Mesendoderm (in vitro differentiated cells): ENCODE measurements around the gene HRH2.

Source experiments
- DNase-seq: peaks from one replicate; pipeline ENCODE4 v3.0.0; 2013
- H2AK5ac ChIP-seq: 2 replicates; pipeline ENCODE4 v1.6.1; 2013; ENCODE audit warnings: low read length, inconsistent platforms
- H2BK120ac ChIP-seq: 2 replicates; pipeline ENCODE4 v1.6.1; 2013; ENCODE audit warnings: low read depth, mild to moderate bottlenecking, low read length, moderate library complexity, mixed read lengths
- H2BK15ac ChIP-seq: replicated peaks from 2 replicates; pipeline ENCODE4 v1.6.1; 2013; ENCODE audit warnings: low read depth, mild to moderate bottlenecking, moderate library complexity
- H2BK5ac ChIP-seq: 2 replicates; pipeline ENCODE4 v1.6.1; 2013; ENCODE audit warnings: low read length, inconsistent platforms
- H3K18ac ChIP-seq: 2 replicates; pipeline ENCODE4 v1.6.1; 2013; ENCODE audit warnings: mild to moderate bottlenecking, low read length, mixed read lengths
- H3K23ac ChIP-seq: one replicate; pipeline ENCODE4 v1.6.1; 2013; ENCODE audit warnings: low read length
- H3K27ac ChIP-seq: 2 replicates; pipeline ENCODE4 v1.5.1; 2013; ENCODE audit warnings: low read depth, mild to moderate bottlenecking, inconsistent platforms, low read length, moderate library complexity
- H3K27me3 ChIP-seq: 2 replicates; pipeline ENCODE4 v1.6.1; 2013; ENCODE audit warnings: low read length, control low read depth, mild to moderate bottlenecking, inconsistent platforms; ENCODE audit not compliant: insufficient read depth, poor library complexity
- H3K36me3 ChIP-seq: 2 replicates; pipeline ENCODE4 v1.6.1; 2013; ENCODE audit warnings: low read length, inconsistent platforms; ENCODE audit not compliant: control insufficient read depth, insufficient read depth
- H3K4ac ChIP-seq: one replicate; pipeline ENCODE4 v1.6.1; 2013; ENCODE audit warnings: low read depth, mild to moderate bottlenecking, low read length, moderate library complexity
- H3K4me1 ChIP-seq: 2 replicates; pipeline ENCODE4 v1.6.1; 2013; ENCODE audit warnings: low read depth, low read length, inconsistent platforms; ENCODE audit not compliant: control insufficient read depth
- H3K4me2 ChIP-seq: 2 replicates; pipeline ENCODE4 v1.6.1; 2013; ENCODE audit warnings: low read length
- H3K4me3 ChIP-seq: 2 replicates; pipeline ENCODE4 v1.5.1; 2013; ENCODE audit warnings: mild to moderate bottlenecking, low read length
- H3K56ac ChIP-seq: one replicate; pipeline ENCODE4 v1.6.1; 2013; ENCODE audit warnings: low read length
- H3K79me1 ChIP-seq: 2 replicates; pipeline ENCODE4 v1.6.1; 2013; ENCODE audit warnings: low read length, inconsistent platforms
- H3K79me2 ChIP-seq: 2 replicates; pipeline ENCODE4 v1.6.1; 2013; ENCODE audit warnings: mild to moderate bottlenecking, low read length; ENCODE audit not compliant: control insufficient read depth, insufficient read depth
- H3K9ac ChIP-seq: 2 replicates; pipeline ENCODE4 v1.6.1; 2013; ENCODE audit warnings: low read length, inconsistent platforms
- H4K5ac ChIP-seq: one replicate; pipeline ENCODE4 v1.6.1; 2013; ENCODE audit warnings: low read length
- H4K8ac ChIP-seq: one replicate; pipeline ENCODE4 v1.6.1; 2013; ENCODE audit warnings: low read depth, mild to moderate bottlenecking, control low read depth, low read length, moderate library complexity
- WGBS: extraction: QIAGEN DNeasy Blood & Tissue Kit; methylation state at CpG from one replicate; pipeline ENCODE4 v1.1.7; 2013; ENCODE audit warnings: low lambda C conversion rate, missing lambda C conversion rate; ENCODE audit not compliant: insufficient coverage; ENCODE audit errors: extremely low coverage; 5-methylcytosine and 5-hydroxymethylcytosine counted together

The HRH2 gene

DNA sequence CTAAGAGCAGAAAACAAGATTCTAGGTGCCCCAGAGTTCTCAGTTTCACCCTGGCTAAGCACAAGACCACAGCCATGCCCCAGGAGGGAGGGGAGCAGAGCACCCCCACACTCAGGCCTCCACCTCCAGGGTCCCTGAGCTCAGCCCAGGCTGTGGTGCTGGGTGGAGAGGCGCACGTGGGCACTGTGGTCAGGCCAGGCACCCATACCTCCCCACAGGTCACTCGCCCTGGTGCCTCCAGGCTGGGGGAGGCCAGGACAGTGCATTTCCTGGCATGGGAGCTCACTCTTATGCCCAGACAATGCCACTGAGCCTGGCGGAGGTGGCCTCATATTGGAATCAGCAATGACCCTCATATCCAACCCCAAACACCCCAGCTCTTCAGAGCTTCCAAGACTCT lies 78.8 kb downstream of the HRH2 start:
- Histone ChIP-seq H4K8ac (no peak overlapping the region), H3K4me3 (no peak overlapping the region), H3K23ac (no peak overlapping the region), H3K18ac (no peak overlapping the region), H3K79me1 (no peaks in the 10 kb centered on the region), H3K27me3 (no peaks in the 10 kb centered on the region), H2AK5ac (no peak overlapping the region), H3K36me3 (no peaks in the 10 kb centered on the region), H4K5ac (no peak overlapping the region), H3K27ac (no peak overlapping the region), H3K56ac (no peak overlapping the region), H3K9ac (no peak overlapping the region), H3K4ac (no peak overlapping the region), H2BK120ac (no peak overlapping the region), H2BK5ac (no peak overlapping the region), H3K4me2 (no peak overlapping the region), H3K4me1 (no peaks in the 10 kb centered on the region), H3K79me2 (no peaks in the 10 kb centered on the region), H2BK15ac (no peak overlapping the region)
- no peak for DNase-seq
- no CpG with 5 or more reads among the region's 4 CpGs for WGBS

DNA sequence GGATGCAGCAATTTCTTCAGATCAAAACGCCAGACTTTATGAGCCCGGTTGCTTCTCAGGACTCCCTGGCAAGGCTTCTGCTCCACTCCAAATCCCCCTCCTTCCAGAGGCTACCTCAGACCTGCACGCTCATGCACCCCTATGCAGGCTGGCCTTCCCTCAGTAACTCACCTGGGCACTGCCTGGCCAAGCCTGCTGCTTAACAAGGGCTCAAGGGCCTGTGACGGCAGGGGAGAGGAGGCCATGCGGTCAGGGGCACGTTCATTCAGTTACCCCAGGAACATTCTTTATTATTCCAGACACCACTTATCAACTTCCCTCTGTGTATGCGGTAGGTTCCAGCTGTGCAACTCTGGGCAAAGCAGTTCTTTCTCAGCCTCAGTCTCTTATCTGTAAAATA lies 79.6 kb downstream of the HRH2 start:
- WGBS, result no CpG with 5 or more reads among the region's 7 CpGs

DNA sequence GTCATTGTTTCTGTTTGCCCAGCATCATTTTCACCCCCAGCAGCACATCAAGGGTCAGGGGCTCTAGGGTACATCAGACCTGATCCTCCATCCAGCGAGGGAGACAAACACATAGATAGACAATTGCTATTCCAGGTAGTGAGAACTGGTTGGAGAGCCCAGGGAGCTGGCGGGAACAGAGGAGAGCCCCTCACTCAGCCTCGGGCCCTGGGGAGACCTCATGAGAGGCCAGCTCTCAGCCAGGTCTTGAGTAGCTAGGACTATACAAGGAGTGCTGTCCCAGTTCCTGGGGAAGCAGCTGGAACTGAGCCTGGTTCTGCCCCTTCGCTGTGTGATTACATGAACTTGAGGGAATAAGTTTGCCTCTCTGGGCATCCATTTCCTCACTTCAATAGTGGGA lies 80.3 kb downstream of the HRH2 start:
- Histone ChIP-seq H2BK120ac (no peak overlapping the region), H3K27me3 (no peaks in the 10 kb centered on the region), H3K18ac (no peak overlapping the region), H4K5ac (no peak overlapping the region), H2BK5ac (no peak overlapping the region), H3K4me3 (no peak overlapping the region), H2BK15ac (no peak overlapping the region), H2AK5ac (no peak overlapping the region), H3K4ac (no peak overlapping the region), H3K79me2 (no peaks in the 10 kb centered on the region), H3K4me1 (no peaks in the 10 kb centered on the region), H3K56ac (no peak overlapping the region), H4K8ac (no peak overlapping the region), H3K36me3 (no peaks in the 10 kb centered on the region), H3K23ac (no peak overlapping the region), H3K4me2 (no peak overlapping the region), H3K9ac (no peak overlapping the region), H3K79me1 (no peaks in the 10 kb centered on the region), H3K27ac (no peak overlapping the region)
- no peak for DNase-seq
- WGBS, result no CpG with 5 or more reads among the region's 4 CpGs

More for the DNA sequence above, 79.6 kb downstream of the HRH2 start:
- no peak overlapping the region for H2BK120ac ChIP-seq
- no peak overlapping the region for H4K8ac ChIP-seq
- H3K18ac ChIP-seq, result no peak overlapping the region
- no peak for DNase-seq
- no peaks in the 10 kb centered on the region for H3K36me3 ChIP-seq
- H3K56ac ChIP-seq, result no peak overlapping the region
- H2BK5ac ChIP-seq, result no peak overlapping the region
- H2AK5ac ChIP-seq, result no peak overlapping the region
- H3K4ac ChIP-seq, result no peak overlapping the region
- H3K79me2 ChIP-seq, result no peaks in the 10 kb centered on the region
- H3K4me3 ChIP-seq, result no peak overlapping the region
- no peaks in the 10 kb centered on the region for H3K79me1 ChIP-seq
- no peak overlapping the region for H2BK15ac ChIP-seq
- no peaks in the 10 kb centered on the region for H3K4me1 ChIP-seq
- no peak overlapping the region for H3K4me2 ChIP-seq
- H3K27ac ChIP-seq, result no peak overlapping the region
- no peak overlapping the region for H4K5ac ChIP-seq
- no peak overlapping the region for H3K23ac ChIP-seq
- no peaks in the 10 kb centered on the region for H3K27me3 ChIP-seq
- H3K9ac ChIP-seq, result no peak overlapping the region

DNA sequence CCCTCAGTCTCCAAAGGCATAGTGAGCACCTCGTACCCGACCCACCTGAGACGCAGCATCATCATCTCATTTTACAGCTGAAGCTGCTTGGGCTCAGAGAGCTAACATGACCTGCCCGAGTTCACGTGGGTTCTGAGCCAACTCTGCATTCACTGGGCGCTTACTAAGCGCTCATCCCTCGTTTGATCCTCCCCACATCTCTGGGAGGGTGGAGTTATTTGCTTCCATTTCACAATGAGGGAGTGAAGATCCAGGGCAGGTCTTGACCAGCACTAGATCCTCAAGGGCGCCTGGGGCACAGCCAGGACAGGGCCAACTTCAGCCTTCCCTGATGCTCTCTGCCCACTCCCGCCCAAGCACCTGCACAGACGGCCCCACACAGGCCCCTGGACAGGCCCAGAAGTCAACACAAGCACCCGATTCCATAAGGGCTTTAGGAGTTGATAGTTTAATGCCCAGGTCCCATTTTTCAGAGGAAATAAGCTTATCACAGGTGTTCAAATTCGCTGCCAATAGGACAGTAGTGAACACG lies 80.8 kb downstream of the HRH2 start:
- Histone ChIP-seq H3K18ac (no peak overlapping the region), H3K23ac (no peak overlapping the region), H4K5ac (no peak overlapping the region), H3K9ac (no peak overlapping the region), H2AK5ac (no peak overlapping the region), H2BK15ac (no peak overlapping the region), H3K4me3 (no peak overlapping the region), H3K56ac (no peak overlapping the region), H3K4ac (no peak overlapping the region), H3K36me3 (no peaks in the 10 kb centered on the region), H3K4me1 (no peaks in the 10 kb centered on the region), H3K79me2 (no peaks in the 10 kb centered on the region), H4K8ac (no peak overlapping the region), H3K4me2 (no peak overlapping the region), H3K79me1 (no peaks in the 10 kb centered on the region), H3K27me3 (no peaks in the 10 kb centered on the region), H2BK120ac (no peak overlapping the region), H3K27ac (no peak overlapping the region), H2BK5ac (no peak overlapping the region)
- WGBS, result no CpG with 5 or more reads among the region's 14 CpGs
- DNase-seq, result no peak

DNA sequence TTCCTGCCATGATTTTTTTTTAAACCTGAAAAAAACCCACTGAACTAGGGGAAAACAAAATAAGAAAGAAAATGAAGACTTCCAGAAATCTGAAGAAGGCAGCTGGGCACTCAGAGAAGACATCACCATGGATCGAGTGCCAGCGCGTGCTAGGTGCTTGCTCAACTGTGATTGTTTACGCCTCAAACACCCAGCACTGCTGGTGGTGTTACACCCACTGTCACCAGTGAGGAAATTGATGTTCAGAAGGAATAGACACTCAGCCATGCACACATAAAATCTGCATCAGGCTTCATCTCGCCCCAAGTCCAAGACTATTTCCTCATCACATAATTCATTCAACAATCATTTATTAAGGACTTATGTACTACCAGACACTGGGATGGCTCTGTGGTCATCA lies 82.1 kb downstream of the HRH2 start:
- Histone ChIP-seq H2BK120ac (no peak overlapping the region), H3K18ac (no peak overlapping the region), H2AK5ac (no peak overlapping the region), H3K79me1 (no peaks in the 10 kb centered on the region), H2BK15ac (no peak overlapping the region), H4K8ac (no peak overlapping the region), H3K4ac (no peak overlapping the region), H3K27me3 (no peaks in the 10 kb centered on the region), H3K23ac (no peak overlapping the region), H3K36me3 (no peaks in the 10 kb centered on the region), H3K4me1 (no peaks in the 10 kb centered on the region), H3K79me2 (no peaks in the 10 kb centered on the region), H3K4me2 (no peak overlapping the region), H4K5ac (no peak overlapping the region), H3K9ac (no peak overlapping the region), H2BK5ac (no peak overlapping the region), H3K4me3 (no peak overlapping the region), H3K27ac (no peak overlapping the region), H3K56ac (no peak overlapping the region)
- no peak for DNase-seq
- WGBS, result no CpG with 5 or more reads among the region's 5 CpGs

DNA sequence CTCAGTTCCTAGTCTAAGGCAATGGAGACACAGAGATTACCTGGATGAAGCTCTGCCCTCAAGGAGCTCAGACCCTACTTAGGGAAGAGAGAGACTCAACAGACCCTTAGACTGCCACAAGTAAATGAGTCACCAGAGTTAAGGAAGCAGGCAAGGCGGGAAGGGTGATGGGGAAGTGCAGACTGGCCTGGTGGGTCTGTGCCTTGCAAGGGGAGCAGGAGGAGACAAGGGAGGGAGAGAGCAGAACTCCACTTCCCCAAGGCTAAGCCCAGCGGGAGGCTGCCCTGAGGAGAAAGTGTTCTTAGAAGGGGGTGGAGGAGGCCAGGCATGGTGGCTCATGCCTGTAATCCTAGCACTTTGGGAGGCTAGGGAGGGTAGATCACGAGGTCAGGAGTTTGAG lies 83.7 kb downstream of the HRH2 start:
- no peak for DNase-seq

More for the DNA sequence above, 83.7 kb downstream of the HRH2 start:
- Histone ChIP-seq H3K18ac (no peak overlapping the region), H2BK15ac (no peak overlapping the region), H3K79me2 (no peaks in the 10 kb centered on the region), H3K23ac (no peak overlapping the region), H3K9ac (no peak overlapping the region), H3K79me1 (no peaks in the 10 kb centered on the region), H3K56ac (no peak overlapping the region), H3K27me3 (no peaks in the 10 kb centered on the region), H4K5ac (no peak overlapping the region), H3K4me1 (no peaks in the 10 kb centered on the region), H2BK120ac (no peak overlapping the region), H3K27ac (no peak overlapping the region), H4K8ac (no peak overlapping the region), H3K4me3 (no peak overlapping the region), H3K4ac (no peak overlapping the region), H2AK5ac (no peak overlapping the region), H2BK5ac (no peak overlapping the region), H3K36me3 (no peaks in the 10 kb centered on the region), H3K4me2 (no peak overlapping the region)
- WGBS, result no CpG with 5 or more reads among the region's 3 CpGs
